NCI-H446 treated with DMSO at 0.1 percent for 48 hours (cell line): ENCODE measurements around the gene PIF1.
"Not testable (repeated sequence)": the region's sequence is repeated elsewhere in the genome, so short reads cannot be mapped to it uniquely, and the experiment has no call there.

ENCODE experiments used
- DNase-seq: peaks from one replicate; lab custom pipeline; 2025; lab: John Stamatoyannopoulos, UW

The PIF1 gene

GRCh38 chr15:64810497-64811326 is 14.7 kb downstream of the PIF1 start:
- DNase-seq = no peak

- peak; percentile 17 for DNase-seq
Measured at GRCh38 chr15:64809649-64810496, 15.6 kb downstream of the PIF1 start.

- DNase-seq = no peak
Measured at GRCh38 chr15:64808785-64809453, 16.5 kb downstream of the PIF1 start.

GRCh38 chr15:64807751-64808222 is 17.7 kb downstream of the PIF1 start:
- DNase-seq = no peak

- no peak for DNase-seq
Measured at GRCh38 chr15:64807051-64807749, 18.2 kb downstream of the PIF1 start.

- no peak for DNase-seq
Measured at GRCh38 chr15:64806509-64806908, 18.9 kb downstream of the PIF1 start.

GRCh38 chr15:64804619-64805018 is 20.8 kb downstream of the PIF1 start:
- no peak for DNase-seq

- no peak for DNase-seq
Measured at GRCh38 chr15:64803526-64803925, 21.9 kb downstream of the PIF1 start.

GRCh38 chr15:64800476-64800875 is 25.0 kb downstream of the PIF1 start:
- DNase-seq = no peak

GRCh38 chr15:64798905-64799304 is 26.5 kb downstream of the PIF1 start:
- not testable (repeated sequence) for DNase-seq

GRCh38 chr15:64795921-64796320 is 29.5 kb downstream of the PIF1 start:
- DNase-seq = not testable (repeated sequence)

- DNase-seq = not testable (repeated sequence)
Measured at GRCh38 chr15:64795299-64795698, 30.1 kb downstream of the PIF1 start.

- no peak for DNase-seq
Measured at GRCh38 chr15:64792282-64792681, 33.2 kb downstream of the PIF1 start.

- DNase-seq = no peak
Measured at GRCh38 chr15:64791401-64791800, 34.0 kb downstream of the PIF1 start.

- no peak for DNase-seq
Measured at GRCh38 chr15:64783796-64784195, 41.7 kb downstream of the PIF1 start.

GRCh38 chr15:64782751-64783150 is 42.7 kb downstream of the PIF1 start:
- no peak for DNase-seq

GRCh38 chr15:64781299-64781698 is 44.1 kb downstream of the PIF1 start:
- DNase-seq = no peak

- no peak for DNase-seq
Measured at GRCh38 chr15:64780600-64781156, 44.8 kb downstream of the PIF1 start.

GRCh38 chr15:64779630-64780029 is 45.8 kb downstream of the PIF1 start:
- no peak for DNase-seq

GRCh38 chr15:64779024-64779423 is 46.4 kb downstream of the PIF1 start:
- no peak for DNase-seq

- no peak for DNase-seq
Measured at GRCh38 chr15:64776402-64776786, 49.1 kb downstream of the PIF1 start.
